Endothelial cell of umbilical vein (primary cell): ENCODE measurements around the gene ADGRG3. TPM values are rescaled to one million over a fixed set of nuclear protein-coding genes. Genes with fewer than 3 reads are reported as not detected.

Experiments
- BruUV-seq: library from RNA; stranded (reverse); fragments of 400-500 nt; replicated peaks from 2 replicates; lab custom pipeline; 2021; lab: Mats Ljungman, UMichigan
- CTCF ChIA-PET: fragments of 300-600, 350-600 bp; sonication (Branson Sonifier 250); formaldehyde crosslinking; loops from one replicate; lab custom pipeline; 2021; ENCODE audit warnings: antibody characterized with exemption, inconsistent platforms; lab: Charles Lee
- POLR2A ChIA-PET: fragments of 300-600, 350-600 bp; sonication (Branson Sonifier 250); formaldehyde crosslinking; loops from one replicate; lab custom pipeline; 2021; ENCODE audit warnings: antibody characterized with exemption, inconsistent platforms; lab: Charles Lee
- DNase-seq: peaks from one replicate; pipeline ENCODE4 v3.0.0-alpha.2; 2011; ENCODE audit warnings: low read depth, low spot score
- FAIRE-seq: peaks from 2 replicates; lab custom pipeline; 2011; peaks lifted over from hg19 to GRCh38; lab: Jason Lieb, UNC
- H2AFZ ChIP-seq: 2 replicates; pipeline ENCODE4 v1.6.0; 2012; ENCODE audit warnings: low read depth, low read length, control low read depth, inconsistent platforms
- H3K27ac ChIP-seq: 2 replicates; pipeline ENCODE4 v1.5.1; 2011; ENCODE audit warnings: low read depth, mild to moderate bottlenecking, control low read depth, low read length, moderate library complexity; ENCODE audit not compliant: insufficient read depth
- H3K27me3 ChIP-seq, 2 experiments: 2 replicates each; pipeline versions ENCODE4 v1.6.0 to v1.6.1; 2011; ENCODE audit warnings: low read length in 2 of 2, mixed read lengths in 1 of 2; ENCODE audit not compliant: control insufficient read depth in 2 of 2, insufficient read depth in 2 of 2
- H3K36me3 ChIP-seq, 2 experiments: 2 replicates in 1 of 2; 3 replicates in 1 of 2; pipeline ENCODE4 v1.5.1; 2011; ENCODE audit warnings: low read length in 2 of 2, mild to moderate bottlenecking in 1 of 2, moderate library complexity in 1 of 2; ENCODE audit not compliant: control insufficient read depth in 2 of 2, insufficient read depth in 2 of 2; ENCODE audit errors: extremely low read depth in 1 of 2
- H3K4me1 ChIP-seq: 3 replicates; pipeline ENCODE4 v1.5.1; 2011; ENCODE audit warnings: mild to moderate bottlenecking, low read length; ENCODE audit not compliant: control insufficient read depth, insufficient read depth; ENCODE audit errors: extremely low read depth
- H3K4me2 ChIP-seq: 2 replicates; pipeline ENCODE4 v1.6.1; 2011; ENCODE audit warnings: low read length, control low read depth, mixed read lengths; ENCODE audit not compliant: insufficient read depth
- H3K4me3 ChIP-seq, 3 experiments: fragments of 200-600 bp in 1 of 3; sonication (generic), shearing (Covaris generic) in 1 of 3; replicated peaks in 1 of 3; 2 replicates each; pipeline ENCODE4 v1.5.1; 2011 to 2016; ENCODE audit warnings: control low read depth in 3 of 3, low read length in 3 of 3, mild to moderate bottlenecking in 2 of 3, inconsistent platforms in 1 of 3, low read depth in 1 of 3, moderate library complexity in 1 of 3; ENCODE audit not compliant: insufficient read depth in 1 of 3
- H3K79me2 ChIP-seq: 2 replicates; pipeline ENCODE4 v1.6.0; 2012; ENCODE audit warnings: low read length, inconsistent platforms; ENCODE audit not compliant: control insufficient read depth, insufficient read depth
- H3K9ac ChIP-seq: replicated peaks from 2 replicates; pipeline ENCODE3; 2011; ENCODE audit warnings: low read length, control low read depth; ENCODE audit not compliant: insufficient read depth; ENCODE audit errors: extremely low read depth
- H3K9me1 ChIP-seq: replicated peaks from 3 replicates; pipeline ENCODE4 v1.6.0; 2011; ENCODE audit warnings: mild to moderate bottlenecking, low read length; ENCODE audit not compliant: control insufficient read depth, insufficient read depth; ENCODE audit errors: extremely low read depth
- H3K9me3 ChIP-seq: replicated peaks from 2 replicates; pipeline ENCODE4 v1.5.1; 2012; ENCODE audit warnings: low read length, inconsistent platforms; ENCODE audit not compliant: control insufficient read depth, insufficient read depth
- H4K20me1 ChIP-seq: replicated peaks from 2 replicates; pipeline ENCODE3; 2011; ENCODE audit warnings: mild to moderate bottlenecking, low read length; ENCODE audit not compliant: control insufficient read depth, insufficient read depth; ENCODE audit errors: extremely low read depth
- CTCF ChIP-seq, 2 donors: IDR thresholded peaks; 1 replicate in 1 of 2; 2 replicates in 1 of 2; pipeline ENCODE4 v1.5.1; 2011; ENCODE audit warnings: low read length in 2 of 2, mild to moderate bottlenecking in 2 of 2, moderate library complexity in 2 of 2, control low read depth in 1 of 2, inconsistent platforms in 1 of 2, low read depth in 1 of 2; ENCODE audit not compliant: insufficient read depth in 1 of 2; ENCODE audit errors: extremely low read depth in 1 of 2
- EZH2 ChIP-seq: IDR thresholded peaks from 2 replicates; pipeline ENCODE4 v1.6.1; 2012; ENCODE audit warnings: borderline replicate concordance, low read depth, mild to moderate bottlenecking, moderate library complexity, low read length, inconsistent platforms; ENCODE audit not compliant: severe bottlenecking
- FOS ChIP-seq: IDR thresholded peaks from 2 replicates; pipeline ENCODE4 v1.6.1; 2011; ENCODE audit warnings: mild to moderate bottlenecking, low read length, moderate library complexity, borderline replicate concordance; ENCODE audit not compliant: insufficient read depth
- GATA2 ChIP-seq: IDR thresholded peaks from 2 replicates; pipeline ENCODE4 v1.7.0; 2011; ENCODE audit warnings: low read depth, mild to moderate bottlenecking, moderate library complexity, mixed read lengths, low read length; ENCODE audit not compliant: insufficient read length, insufficient read depth
- JUN ChIP-seq: IDR thresholded peaks from 2 replicates; pipeline ENCODE4 v1.6.1; 2011; ENCODE audit warnings: borderline replicate concordance, low read depth; ENCODE audit not compliant: insufficient read length, insufficient read depth
- MAX ChIP-seq: IDR thresholded peaks from 2 replicates; pipeline ENCODE4 v1.6.1; 2011; ENCODE audit not compliant: insufficient read depth, insufficient read length
- MYC ChIP-seq: IDR thresholded peaks from one replicate; pipeline ENCODE4 v1.6.1; 2011; ENCODE audit warnings: mild to moderate bottlenecking, low read depth, low read length
- POLR2A ChIP-seq: IDR thresholded peaks from 2 replicates; pipeline ENCODE4 v1.6.1; 2012; ENCODE audit warnings: low read depth, mild to moderate bottlenecking, control low read depth, low read length
- POLR2AphosphoS5 ChIP-seq: IDR thresholded peaks from 2 replicates; pipeline ENCODE4 v1.6.1; 2012; ENCODE audit warnings: low read depth, mild to moderate bottlenecking, control low read depth, low read length, moderate library complexity; ENCODE audit not compliant: insufficient read depth
- dilution Hi-C: fragments of 300-500 bp; cut with MboI; formaldehyde crosslinking; loops from one replicate; pipeline ENCODE4 v1.15.0; 2019; ENCODE audit warnings: low sequenced_read_pairs; ENCODE audit not compliant: extremely low pct_ligation_motif_present
- intact Hi-C: fragments of 100-400 bp; cut with micrococcal nuclease; formaldehyde crosslinking; loops from one replicate; pipeline ENCODE4 v1.10.0; 2022
- polyA plus RNA-seq, 4 experiments: library from polyadenylated mRNA; depleted of rRNA in 3 of 4; stranded (reverse) in 3 of 4; unstranded in 1 of 4; fragments of >200 nt; gene quantifications; 2 replicates each; pipeline versions ENCODE4 v1.2.1 to v1.2.3, GENCODE V29; 2011 to 2012; ENCODE audit warnings: missing spikeins in 1 of 4
- total RNA-seq: library from RNA; stranded (reverse); gene quantifications from 2 replicates; pipeline ENCODE4 v1.2.3, GENCODE V29; 2021

ADGRG3 gene
- total and polyA plus RNA-seq, 2 donors (not counting 3 experiments of a cell fraction or from before 2014, with no cell fraction given) = not detected

GRCh38 chr16:57643910-57644309 is 24.2 kb upstream of the ADGRG3 start:
- Histone ChIP-seq H3K27me3 (no peaks in the 10 kb centered on the region), H2AFZ (no peak overlapping the region), H3K79me2 (peaks cover 13% of the 10 kb centered on the region), H3K27ac (no peak overlapping the region), H3K4me3 (no peak overlapping the region), H3K9me3 (no peaks in the 10 kb centered on the region), H3K9me1 (no peaks in the 10 kb centered on the region), H4K20me1 (no peaks in the 10 kb centered on the region), H3K36me3 (no peaks in the 10 kb centered on the region), H3K4me2 (no peak overlapping the region), H3K9ac (no peak overlapping the region), H3K4me1 (peaks cover 40% of the 10 kb centered on the region)
- intact Hi-C loops = loop anchor here (10.0 kb wide), 1 partner anchor 169 kb away; no protein-coding TSS in a partner anchor
- ChIA-PET POLR2A (interaction anchor here (1.3 kb wide), 1 partner anchor 16 kb away, joined by 9 read pairs; the partner anchor contains the start of gene ADGRG1), CTCF (interaction anchor here (0.6 to 1.9 kb wide), 10 partner anchors 10 to 53 kb away, joined by 3 to 11 read pairs (median 4); partner anchors contain the start of gene ADGRG1)
- dilution Hi-C loops = no loop called here
- DNase-seq (no peak), FAIRE-seq (no peak)
- TF ChIP-seq MAX (no peak), POLR2AphosphoS5 (no peak), GATA2 (no peak), FOS (no peak), JUN (no peak), POLR2A (no peak), MYC (no peak), EZH2 (no peak), CTCF (IDR thresholded peaks at IDR 0.05; ENCODE audit: extremely low read depth in 1 of 2, insufficient read depth in 1 of 2, low read depth in 1 of 2, low read length in 2 of 2) (no peak)
- no TSS peak for BruUV-seq
